Activated CD4-positive, alpha-beta T cell treated with anti-CD3 and anti-CD28 coated beads for 24 hours (primary cell): ENCODE data around the gene CDH23.

Experiments used
- DNase-seq, 2 donors: peaks; one replicate each; pipeline ENCODE4 v3.0.0-alpha.2; 2020; ENCODE audit warnings: low read depth in 2 of 2

The CDH23 gene

DNA sequence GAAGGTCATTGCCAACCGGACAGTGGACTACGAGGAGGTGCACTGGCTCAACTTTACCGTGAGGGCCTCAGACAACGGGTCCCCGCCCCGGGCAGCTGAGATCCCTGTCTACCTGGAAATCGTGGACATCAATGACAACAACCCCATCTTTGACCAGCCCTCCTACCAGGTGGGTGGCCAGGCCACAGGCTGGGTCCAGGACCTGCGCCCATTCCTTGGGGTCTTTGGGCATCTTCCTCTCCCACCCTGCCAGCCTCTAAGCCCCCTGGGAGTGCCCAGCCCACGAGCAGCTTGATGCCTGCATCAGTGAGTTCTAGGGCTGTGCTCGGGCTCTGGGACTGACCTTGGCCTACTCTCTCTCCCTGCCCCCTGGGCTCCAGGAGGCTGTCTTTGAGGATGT, 402.4 kb downstream of the CDH23 start:
- no peak for DNase-seq

DNA sequence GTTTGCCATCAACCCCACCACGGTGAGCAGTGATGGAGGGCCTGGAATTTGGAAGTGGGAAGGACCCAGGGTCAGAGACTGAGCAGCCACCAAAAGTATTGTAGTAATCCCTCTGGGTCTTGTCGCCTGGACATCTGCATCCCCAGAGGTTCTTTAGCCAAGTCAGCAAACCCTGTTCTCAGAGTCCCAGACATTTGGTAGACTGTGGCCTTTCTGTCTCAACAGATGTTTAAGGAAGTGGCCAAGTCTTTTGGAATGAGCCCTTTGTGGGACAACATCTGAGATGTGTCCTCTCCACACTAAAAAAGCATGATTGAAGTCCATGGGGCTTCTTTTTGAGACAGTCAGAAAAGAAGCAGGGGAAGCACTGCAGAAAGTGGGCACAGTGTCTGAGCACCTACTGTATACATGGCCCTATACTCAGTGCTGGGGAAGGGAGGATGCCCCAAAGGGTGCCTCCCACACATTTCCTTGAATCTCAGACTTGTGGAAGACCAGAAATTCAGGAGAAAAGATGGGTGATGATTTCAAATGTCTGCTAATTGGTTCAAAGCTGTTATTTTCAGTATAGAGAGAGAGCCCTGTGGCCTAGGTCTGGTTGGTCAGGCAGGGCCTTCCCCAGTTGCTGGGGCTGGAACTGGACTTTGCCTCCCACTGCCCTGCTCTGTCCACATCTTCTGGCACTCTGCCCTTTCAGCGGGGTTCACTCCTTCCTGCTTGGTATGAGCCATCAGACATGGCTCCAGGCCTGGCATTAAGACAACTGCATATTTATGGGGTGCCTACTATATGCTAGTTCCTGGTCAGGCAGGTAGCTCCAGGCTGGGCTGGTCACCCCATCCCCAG, 403.1 kb downstream of the CDH23 start:
- no peak for DNase-seq

DNA sequence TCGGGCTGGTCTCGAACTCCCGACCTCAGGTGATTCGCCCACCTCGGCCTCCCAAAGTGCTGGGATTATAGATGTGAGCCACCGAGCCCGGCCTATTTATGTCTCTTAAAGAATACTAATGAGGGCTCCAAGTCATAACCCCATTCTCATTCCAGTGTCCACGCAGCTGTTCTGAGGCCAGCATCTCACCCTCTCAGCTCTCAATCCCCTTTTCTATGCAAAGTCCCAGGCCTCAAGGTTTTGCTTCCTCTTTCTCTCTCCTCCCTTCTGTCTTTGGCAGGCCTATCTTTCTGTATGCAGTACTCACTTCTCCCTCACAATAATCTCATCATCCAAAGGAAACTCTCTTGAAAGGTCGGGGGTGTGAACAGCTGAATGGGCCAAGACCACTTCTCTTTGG, 404.6 kb downstream of the CDH23 start:
- DNase-seq, result no peak

DNA sequence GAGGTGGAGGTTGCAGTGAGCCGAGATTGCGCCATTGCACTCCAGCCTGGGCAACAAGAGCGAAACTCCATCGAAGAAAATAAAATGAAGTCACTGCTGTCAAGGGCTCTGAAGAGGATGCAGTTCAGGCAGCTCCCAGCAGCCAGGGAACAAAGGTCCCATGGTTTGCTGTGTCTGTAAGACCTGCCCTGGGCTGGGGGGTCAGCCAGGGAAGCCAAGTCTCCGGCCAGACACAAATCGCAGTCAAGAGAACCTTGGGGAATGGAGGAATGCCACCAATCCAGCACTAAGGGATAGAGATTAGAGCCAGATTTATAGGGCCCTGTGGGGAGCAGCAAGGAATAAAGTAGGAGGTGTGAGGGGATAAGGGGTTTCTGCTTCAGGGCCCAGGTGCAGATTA, 405.5 kb downstream of the CDH23 start:
- DNase-seq, result no peak

DNA sequence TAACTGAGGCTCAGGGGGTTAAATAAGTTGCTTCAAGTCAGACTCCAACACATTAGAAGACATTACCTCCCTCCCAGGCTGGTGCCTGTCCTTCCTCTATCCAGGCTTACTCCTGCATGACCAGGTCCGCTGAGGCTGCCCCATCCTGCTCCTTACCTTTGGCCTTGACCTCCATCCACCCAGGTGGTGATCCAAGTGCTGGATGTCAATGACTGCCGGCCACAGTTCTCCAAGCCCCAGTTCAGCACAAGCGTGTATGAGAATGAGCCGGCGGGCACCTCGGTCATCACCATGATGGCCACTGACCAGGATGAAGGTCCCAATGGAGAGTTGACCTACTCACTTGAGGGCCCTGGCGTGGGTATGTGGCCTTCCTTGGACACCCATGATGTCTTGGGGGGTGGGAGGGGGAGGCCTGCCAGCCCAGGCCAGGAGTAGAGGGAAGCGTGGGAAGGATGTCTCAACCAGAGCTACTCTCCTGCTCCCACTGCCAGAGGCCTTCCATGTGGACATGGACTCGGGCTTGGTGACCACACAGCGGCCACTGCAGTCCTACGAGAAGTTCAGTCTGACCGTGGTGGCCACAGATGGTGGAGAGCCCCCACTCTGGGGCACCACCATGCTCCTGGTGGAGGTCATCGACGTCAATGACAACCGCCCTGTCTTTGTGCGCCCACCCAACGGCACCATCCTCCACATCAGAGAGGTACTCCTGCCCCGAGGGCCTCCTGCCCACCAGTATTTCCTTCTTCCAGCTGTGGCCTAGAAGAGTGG, 406.2 kb downstream of the CDH23 start:
- DNase-seq, result no peak

DNA sequence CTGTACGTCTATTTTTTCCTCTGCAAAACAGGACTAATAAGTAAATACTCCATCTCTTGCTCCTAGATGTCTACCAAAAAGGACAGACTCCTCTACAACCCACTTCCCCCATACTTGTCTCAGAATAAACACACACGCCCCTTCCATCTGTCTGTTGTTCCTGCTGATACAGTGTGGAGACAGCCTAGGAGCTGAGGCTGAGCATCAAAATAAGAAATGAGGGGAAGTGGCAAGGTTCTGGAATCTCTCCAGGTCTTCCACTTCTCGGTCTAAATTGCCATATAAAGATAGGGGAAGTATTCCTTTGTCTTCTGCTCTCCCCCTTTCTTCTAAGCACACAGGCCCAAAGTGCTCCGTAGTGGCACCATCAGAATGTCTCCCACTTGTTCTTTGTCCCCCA, 407.4 kb downstream of the CDH23 start:
- no peak for DNase-seq

DNA sequence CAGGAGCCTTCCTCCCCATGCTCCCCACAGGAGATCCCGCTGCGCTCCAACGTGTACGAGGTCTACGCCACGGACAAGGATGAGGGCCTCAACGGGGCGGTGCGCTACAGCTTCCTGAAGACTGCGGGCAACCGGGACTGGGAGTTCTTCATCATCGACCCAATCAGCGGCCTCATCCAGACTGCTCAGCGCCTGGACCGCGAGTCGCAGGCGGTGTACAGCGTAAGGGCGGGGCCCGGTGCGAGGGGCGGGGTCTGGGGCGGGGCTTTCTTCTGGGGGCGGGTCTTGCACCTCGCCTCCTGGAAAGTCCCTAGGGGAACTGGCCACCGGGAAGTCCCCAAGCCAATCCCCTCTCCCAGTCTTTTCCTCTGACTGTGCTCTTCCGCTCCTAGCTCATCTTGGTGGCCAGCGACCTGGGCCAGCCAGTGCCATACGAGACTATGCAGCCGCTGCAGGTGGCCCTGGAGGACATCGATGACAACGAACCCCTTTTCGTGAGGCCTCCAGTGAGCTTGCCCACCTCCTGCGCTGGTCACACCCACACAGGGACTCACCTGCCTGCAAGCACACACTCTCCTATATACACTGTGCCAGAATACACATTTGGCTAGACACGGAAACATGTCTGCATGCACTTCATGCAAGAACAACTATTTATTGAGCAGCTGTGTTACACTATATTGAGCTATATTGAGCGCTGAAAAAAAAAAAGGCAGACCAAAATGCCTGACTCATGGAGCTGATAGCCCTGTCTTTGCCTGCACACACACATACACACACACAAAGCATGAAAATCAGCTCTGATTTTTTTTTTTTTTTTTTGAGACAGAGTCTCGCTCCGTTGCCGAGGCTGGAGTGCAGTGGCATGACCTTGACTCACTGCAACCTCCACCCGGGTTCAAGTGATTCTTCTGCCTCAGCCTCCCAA, 409.3 kb downstream of the CDH23 start:
- no peak for DNase-seq

DNA sequence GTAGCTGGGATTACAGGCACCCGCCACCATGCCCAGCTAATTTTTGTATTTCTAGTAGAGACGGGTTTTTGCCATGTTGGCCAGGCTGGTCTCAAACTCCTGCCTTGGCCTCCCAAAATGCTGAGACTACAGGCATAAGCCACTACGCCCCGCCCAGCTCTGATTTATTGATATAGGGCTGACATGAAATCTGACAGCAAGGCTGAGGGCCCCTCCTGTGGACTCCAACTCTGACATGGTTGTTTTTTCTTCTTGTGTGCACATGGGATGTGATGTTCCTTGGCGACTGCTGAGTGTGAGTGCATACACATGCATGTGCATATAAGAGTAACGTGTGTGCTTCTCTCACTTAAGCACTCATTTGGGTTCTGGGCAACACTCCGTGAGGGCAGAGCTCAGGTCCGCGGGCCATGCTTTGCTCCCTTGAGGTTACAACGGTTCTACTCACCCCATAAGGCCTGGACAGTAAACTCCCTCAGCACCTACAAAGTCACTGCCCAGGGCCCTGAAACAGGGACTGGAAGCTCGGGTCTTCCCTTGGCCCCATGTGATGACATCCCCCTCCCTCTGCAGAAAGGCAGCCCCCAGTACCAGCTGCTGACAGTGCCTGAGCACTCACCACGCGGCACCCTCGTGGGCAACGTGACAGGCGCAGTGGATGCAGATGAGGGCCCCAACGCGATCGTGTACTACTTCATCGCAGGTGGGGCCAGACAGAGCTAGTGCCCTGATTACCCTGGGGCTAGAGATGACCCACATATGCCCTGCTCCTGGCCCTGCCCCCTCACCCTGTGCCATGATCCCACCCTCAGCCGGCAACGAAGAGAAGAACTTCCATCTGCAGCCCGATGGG, 410.2 kb downstream of the CDH23 start:
- no peak for DNase-seq

DNA sequence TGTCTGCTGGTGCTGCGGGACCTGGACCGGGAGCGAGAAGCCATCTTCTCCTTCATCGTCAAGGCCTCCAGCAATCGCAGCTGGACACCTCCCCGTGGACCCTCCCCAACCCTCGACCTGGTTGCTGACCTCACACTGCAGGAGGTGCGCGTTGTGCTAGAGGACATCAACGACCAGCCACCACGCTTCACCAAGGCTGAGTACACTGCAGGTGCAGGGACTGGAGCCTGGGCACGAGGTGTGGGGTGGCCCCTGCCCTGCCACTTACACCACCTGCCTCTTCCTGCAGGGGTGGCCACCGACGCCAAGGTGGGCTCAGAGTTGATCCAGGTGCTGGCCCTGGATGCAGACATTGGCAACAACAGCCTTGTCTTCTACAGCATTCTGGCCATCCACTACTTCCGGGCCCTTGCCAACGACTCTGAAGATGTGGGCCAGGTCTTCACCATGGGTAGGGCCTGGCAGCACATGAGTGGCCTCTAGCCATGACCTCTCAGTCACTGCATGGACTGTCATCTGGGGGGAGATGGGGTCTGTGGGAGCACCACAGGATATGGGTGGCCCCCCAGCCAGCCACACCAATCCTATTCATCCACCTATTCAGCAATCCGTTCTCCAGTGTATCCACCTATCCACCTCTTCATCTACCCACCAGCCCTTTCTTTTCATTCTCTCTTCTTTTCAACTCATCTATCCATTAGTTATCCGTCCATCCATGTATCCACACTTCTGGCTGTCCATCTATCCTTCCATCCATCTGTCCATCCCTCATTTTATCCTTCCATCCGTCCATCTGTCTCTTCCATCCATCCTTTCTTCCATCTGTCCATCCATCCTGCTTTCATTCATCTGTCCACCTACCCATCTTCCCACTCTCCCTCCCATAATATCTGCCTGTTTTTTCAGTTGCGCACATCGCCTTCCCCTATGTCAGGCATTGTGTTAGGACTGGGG, 411.1 kb downstream of the CDH23 start:
- no peak for DNase-seq

DNA sequence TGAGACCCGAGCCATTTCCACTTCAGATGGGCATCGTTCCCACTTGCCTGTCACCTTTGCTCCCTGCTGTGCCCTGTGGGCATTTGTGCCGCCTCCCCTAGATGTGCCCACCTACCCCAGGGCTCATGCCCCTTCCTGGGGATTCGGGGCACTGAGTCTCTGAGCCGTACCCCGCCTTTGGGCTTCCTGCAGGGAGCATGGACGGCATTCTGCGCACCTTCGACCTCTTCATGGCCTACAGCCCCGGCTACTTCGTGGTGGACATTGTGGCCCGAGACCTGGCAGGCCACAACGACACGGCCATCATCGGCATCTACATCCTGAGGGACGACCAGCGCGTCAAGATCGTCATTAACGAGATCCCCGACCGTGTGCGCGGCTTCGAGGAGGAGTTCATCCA, 412.9 kb downstream of the CDH23 start:
- DNase-seq, result no peak

DNA sequence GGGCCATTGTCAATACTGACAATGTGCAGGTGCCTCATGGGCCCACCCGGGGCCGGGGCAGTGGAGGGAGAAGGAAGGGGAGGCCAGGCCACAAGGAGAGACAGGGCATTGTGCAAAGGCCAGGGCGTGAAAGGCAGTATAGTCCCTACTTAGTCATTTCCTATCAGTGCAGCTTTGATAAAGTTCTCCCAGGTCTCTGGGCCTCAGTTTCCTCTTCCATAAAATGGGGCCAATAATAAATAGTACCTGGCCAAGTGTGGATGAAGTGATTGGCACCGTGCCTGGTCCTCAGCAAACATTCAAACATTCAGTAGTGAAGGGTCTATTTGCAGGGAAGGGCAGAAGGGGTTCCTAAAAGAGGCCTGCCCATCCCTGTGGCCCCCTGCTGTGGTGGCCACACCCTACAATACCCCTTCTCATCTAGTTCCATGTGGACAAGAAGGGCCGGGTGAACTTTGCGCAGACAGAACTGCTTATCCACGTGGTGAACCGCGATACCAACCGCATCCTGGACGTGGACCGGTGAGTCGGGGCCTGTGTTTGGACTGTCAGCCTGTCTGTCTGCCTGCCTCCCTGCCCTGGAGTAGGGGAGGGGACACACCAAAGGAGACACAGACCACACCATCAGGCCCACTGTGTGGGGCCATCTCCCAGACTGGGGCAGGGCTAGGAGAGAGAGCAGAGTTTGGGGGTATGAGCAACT, 413.5 kb downstream of the CDH23 start:
- DNase-seq, result no peak

DNA sequence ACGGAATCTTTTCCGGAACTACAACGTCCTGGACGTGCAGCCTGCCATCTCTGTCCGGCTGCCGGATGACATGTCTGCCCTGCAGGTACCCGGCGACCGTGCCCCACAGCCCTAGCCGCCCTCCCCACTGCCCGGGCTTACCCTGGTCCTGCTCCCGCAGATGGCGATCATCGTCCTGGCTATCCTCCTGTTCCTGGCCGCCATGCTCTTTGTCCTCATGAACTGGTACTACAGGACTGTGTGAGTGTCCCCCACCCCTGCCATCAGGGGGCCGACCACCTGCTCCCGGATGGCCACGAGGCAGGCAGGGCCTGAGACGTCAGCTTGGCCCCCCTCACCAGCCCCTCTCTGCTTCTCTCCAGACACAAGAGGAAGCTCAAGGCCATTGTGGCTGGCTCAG, 414.6 kb downstream of the CDH23 start:
- no peak for DNase-seq

DNA sequence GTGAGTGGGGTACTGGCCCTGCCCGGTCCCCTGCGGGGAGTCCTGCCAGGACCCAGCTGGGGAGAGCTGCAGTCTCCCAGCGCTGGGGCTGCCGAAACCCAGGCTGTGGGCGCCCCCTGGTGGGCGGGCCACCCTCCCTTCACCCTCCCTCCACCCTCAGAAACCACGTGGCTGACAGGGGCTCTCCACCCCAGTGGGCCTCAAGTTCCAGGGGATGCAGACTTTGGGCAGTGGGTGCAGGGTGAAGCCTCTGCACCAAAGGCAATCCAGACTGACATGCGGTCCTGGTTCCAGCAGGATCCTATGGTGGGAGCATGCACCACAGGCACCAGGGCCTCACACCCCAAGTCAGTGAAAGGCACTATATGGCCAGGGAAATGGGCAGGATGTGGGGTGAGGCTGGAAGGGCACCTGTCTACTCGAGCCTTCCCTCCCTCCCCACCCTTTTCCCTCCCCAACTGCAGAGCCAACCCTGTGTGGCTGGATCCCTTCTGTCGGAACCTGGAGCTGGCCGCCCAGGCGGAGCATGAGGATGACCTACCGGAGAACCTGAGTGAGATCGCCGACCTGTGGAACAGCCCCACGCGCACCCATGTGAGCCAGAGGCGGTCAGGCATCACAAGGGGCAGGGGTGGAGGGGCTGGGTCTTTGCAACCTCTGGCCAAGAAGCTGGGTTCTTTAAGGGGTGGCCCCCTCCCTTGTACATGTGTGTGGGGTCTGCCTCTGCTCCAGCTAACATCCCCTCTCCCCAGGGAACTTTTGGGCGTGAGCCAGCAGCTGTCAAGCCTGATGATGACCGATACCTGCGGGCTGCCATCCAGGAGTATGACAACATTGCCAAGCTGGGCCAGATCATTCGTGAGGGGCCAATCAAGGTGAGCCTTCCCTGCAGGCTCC, 415.5 kb downstream of the CDH23 start:
- peak; percentile 75 for DNase-seq

DNA sequence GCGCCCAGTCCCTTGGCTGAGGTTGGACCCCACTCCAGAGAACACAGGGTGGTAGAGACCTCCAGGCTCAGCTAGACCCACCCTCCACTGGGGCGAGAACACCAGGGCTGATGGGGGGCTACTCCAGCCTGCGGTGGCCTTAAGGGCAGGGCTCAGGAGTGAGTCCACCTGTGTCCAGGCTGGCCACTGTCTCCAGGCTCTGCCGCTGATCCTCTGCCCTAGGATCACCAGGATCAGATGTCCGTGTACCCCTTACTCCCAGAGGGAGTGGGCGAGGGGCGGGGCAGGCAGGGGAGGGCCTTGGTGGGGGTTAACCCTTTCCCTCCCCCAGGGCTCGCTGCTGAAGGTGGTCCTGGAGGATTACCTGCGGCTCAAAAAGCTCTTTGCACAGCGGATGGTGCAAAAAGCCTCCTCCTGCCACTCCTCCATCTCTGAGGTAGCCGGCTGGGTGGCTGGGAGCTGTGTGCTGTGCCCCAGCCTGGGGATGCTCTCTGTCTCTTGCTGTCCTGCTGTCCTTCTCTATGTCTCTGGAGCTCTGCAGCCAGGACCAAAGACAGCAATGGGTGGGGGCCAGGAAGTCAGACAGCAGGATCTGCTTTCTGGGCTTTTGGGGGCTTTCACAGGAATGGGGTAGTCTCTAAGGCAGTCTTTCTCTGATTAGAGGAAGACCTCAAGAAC, 416.3 kb downstream of the CDH23 start:
- no peak for DNase-seq

DNA sequence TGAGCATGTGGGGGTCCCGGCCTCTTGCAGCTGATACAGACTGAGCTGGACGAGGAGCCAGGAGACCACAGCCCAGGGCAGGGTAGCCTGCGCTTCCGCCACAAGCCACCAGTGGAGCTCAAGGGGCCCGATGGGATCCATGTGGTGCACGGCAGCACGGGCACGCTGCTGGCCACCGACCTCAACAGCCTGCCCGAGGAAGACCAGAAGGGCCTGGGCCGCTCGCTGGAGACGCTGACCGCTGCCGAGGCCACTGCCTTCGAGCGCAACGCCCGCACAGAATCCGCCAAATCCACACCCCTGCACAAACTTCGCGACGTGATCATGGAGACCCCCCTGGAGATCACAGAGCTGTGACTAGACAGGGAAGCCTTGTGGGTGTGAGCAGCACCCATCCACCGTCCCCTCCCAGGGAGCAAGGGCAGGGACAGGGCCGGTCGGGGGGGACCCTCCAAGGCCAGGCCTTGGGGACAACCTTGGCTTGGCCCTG, 418.2 kb downstream of the CDH23 start:
- no peak for DNase-seq

DNA sequence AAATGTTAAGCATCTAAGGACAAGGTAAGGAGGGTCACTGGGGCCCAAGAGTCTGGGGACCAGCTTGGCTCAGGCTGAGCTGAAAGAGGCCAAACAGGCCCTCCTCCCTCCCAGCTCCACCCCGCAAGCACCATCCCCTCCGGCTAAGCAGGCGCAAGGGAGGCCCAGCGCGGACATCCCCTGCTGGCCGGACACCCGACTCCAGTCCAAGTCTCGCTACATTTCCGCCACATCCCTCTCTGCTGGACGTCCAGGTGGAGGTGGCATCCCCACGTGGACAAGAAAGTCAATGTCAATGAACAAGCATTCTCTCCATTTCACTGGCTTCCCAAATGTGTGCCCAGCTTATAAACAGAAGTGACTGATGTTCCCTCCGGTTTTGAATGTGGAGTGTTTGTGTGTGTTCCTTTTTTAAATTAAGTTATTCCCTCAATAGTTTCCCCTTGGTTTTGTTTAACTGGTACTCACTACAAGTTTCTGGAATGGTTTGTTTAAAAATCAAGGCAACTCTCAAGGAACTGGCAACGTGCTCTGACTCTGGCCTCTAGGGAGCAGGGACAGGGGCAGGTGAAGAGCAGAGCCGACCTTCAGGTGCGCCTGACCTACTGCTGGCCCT, 418.9 kb downstream of the CDH23 start:
- no peak for DNase-seq

DNA sequence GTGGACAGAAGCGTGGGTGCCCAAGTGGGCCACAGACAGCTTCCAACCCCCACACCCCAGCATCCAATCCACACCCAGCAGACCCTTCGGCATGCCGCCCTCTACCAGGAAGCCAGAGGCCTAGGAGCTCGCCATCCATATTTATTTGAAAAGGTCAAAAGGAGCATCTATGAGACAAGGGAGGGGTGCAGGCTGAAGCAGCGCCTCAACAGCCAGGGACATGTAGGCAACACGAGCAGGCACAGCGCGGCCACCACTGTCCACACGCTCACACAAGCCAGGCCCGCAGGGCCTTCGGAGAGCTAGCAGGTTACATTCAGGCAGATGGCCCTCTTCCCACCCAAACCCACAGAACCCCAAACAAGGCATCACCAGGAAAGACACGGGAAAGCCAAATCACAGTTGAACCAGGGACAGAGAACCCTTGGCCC, 419.7 kb downstream of the CDH23 start:
- no peak for DNase-seq
